ENCODE measurements around the gene ZNF566.

The ZNF566 gene

GRCh38 chr19:36489118-36489919 lies at the start of gene ZNF566:
Gene ZNF566, minus strand, starts transcription at chr19:36489561. Its CDS starts 13,004 bp downstream, at chr19:36476557.
- peak; percentile 98 for DNase-seq (ENCODE audit: low spot score)
- H3K27ac ChIP-seq: peak within 1 kb of the TSS; percentile 91
- ChIA-PET CTCF (interaction anchor here (0.6 kb wide), 1 partner anchor 848 kb away, joined by 4 read pairs; no protein-coding TSS in a partner anchor), POLR2A (ENCODE audit: low non-redundant PET) (interaction anchor here (0.5 to 1.4 kb wide), 2 partner anchors 36 to 39 kb away, joined by 3 to 5 read pairs; partner anchors contain the start of gene ZNF260)
- no peak for TF ChIP-seq CTCF (conservative IDR thresholded peaks at IDR 0.05; ENCODE audit: low read depth)

GRCh38 chr19:36528921-36529518 lies 39.7 kb upstream of the ZNF566 start:
- TF ChIP-seq CTCF (conservative IDR thresholded peaks at IDR 0.05; ENCODE audit: low read depth): no peak
- H3K27ac ChIP-seq: peak overlapping the region; percentile 94
- peak; percentile 4 for DNase-seq (ENCODE audit: low spot score)
- ChIA-PET POLR2A (ENCODE audit: low non-redundant PET) (interaction anchor here (0.5 to 1.3 kb wide), 4 partner anchors 39 to 144 kb away, joined by 3 to 5 read pairs (median 3); partner anchors contain the start of gene ZNF566), CTCF (interaction anchor here (0.6 kb wide), 1 partner anchor 46 kb away, joined by 3 read pairs; no protein-coding TSS in a partner anchor)

- ChIA-PET CTCF (interaction anchor here (0.6 to 0.7 kb wide), 2 partner anchors 166 to 234 kb away, joined by 3 read pairs; no protein-coding TSS in a partner anchor), POLR2A (ENCODE audit: low non-redundant PET) (interaction anchor here (0.5 to 1.3 kb wide), 5 partner anchors 39 to 150 kb away, joined by 3 to 5 read pairs (median 3); partner anchors contain the start of genes ZFP14 and ZNF566)
- TF ChIP-seq CTCF (conservative IDR thresholded peaks at IDR 0.05; ENCODE audit: low read depth): no peak
- peak; percentile 91 for DNase-seq (ENCODE audit: low spot score)
- H3K27ac ChIP-seq: peak within 1 kb of the TSS; percentile 94
Observed at GRCh38 chr19:36528194-36528920, 39.0 kb upstream of the ZNF566 start, which contains the start of gene ZNF260. Gene ZNF260, minus strand, starts transcription at chr19:36528271. Its CDS starts 13,033 bp downstream, at chr19:36515238.

- no peak for DNase-seq (ENCODE audit: low spot score)
- no peak for TF ChIP-seq CTCF (conservative IDR thresholded peaks at IDR 0.05; ENCODE audit: low read depth)
- CTCF ChIA-PET: interaction anchor here (0.7 kb wide), 1 partner anchor 167 kb away, joined by 3 read pairs; no protein-coding TSS in a partner anchor
- peak overlapping the region; percentile 94 for H3K27ac ChIP-seq
- POLR2A ChIA-PET (ENCODE audit: low non-redundant PET): interaction anchor here (0.5 to 1.3 kb wide), 2 partner anchors 38 to 149 kb away, joined by 3 to 5 read pairs; partner anchors contain the start of genes ZFP14 and ZNF566
Observed at GRCh38 chr19:36527873-36528193, 38.5 kb upstream of the ZNF566 start.

GRCh38 chr19:36527341-36527740 lies 38.0 kb upstream of the ZNF566 start:
- POLR2A ChIA-PET (ENCODE audit: low non-redundant PET): no interaction called here
- TF ChIP-seq CTCF (conservative IDR thresholded peaks at IDR 0.05; ENCODE audit: low read depth): no peak
- CTCF ChIA-PET: interaction anchor here (0.7 kb wide), 1 partner anchor 697 kb away, joined by 3 read pairs; no protein-coding TSS in a partner anchor
- DNase-seq (ENCODE audit: low spot score): peak; percentile 5
- H3K27ac ChIP-seq: no peak overlapping the region
